ENCODE measurements around the gene PRSS8. TPM values are rescaled to one million over a fixed set of nuclear protein-coding genes. Genes with fewer than 3 reads are reported as not detected.
"Not testable (repeated sequence)": the region's sequence is repeated elsewhere in the genome, so short reads cannot be mapped to it uniquely, and the experiment has no call there.

The PRSS8 gene
- total RNA-seq: not detected
- long read RNA-seq: 0 reads

DNA sequence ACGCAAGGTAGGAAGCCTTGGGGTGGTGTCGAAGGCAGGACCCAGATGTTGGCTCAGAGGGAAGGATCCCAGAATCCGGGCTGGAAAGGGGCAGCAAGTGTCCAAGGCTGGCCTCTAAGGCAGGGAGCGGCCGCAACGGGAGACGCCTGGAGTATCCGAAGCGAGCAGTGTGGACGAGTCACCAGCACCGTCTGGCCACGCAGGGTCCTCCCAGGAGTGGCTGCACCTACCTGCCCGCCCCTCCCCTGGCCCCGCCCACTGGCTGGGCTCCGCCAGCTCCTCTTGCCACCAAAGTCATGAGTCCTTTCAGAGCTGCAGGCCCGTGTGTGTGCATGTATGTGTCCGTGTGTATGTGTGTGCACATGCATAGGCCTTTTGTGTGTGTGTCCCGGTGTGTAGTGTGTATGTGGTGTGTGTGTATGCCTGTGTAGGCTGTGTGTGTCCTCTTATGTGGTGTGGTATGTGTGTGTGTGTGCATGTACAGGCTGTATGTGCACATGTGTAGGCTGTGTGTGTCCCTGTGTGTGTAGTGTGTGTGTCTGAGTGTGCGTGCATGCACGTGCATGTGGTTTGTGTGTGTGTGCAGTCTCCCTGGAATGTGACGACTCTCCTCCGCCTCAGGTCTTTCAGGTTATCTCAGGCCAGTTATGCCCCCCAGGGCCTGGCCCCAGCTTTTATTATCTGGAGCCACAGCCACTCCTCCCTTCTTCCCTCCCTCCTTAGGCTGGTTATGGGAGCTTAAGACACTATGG is at the start of gene PRSS8:
TSS of gene PRSS8 (minus strand) at position 193 of the 752 bp plus-strand sequence. CDS start 229 bp downstream, outside the sequence.
- DNase-seq (ENCODE audit: low spot score): no peak
- intact Hi-C loops (cut with DNase I): no loop called here

DNA sequence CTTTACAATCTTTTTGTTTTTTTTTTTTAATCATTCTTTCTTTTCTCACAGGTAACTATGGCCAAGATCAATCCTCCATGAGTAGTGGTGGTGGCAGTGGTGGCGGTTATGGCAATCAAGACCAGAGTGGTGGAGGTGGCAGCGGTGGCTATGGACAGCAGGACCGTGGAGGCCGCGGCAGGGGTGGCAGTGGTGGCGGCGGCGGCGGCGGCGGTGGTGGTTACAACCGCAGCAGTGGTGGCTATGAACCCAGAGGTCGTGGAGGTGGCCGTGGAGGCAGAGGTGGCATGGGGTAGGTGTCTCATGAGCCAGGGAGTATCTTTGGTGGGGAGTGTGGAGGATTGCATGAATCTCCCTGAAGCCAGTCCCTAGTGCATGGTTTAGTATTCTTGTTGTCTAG is 49.4 kb upstream of the PRSS8 start:
- DNase-seq (ENCODE audit: low spot score): no peak
- intact Hi-C loops (cut with DNase I): loop anchor here (5.0 to 10.0 kb wide), 3 partner anchors 70 to 257 kb away; partner anchors contain the start of genes KAT8 and ZNF843

DNA sequence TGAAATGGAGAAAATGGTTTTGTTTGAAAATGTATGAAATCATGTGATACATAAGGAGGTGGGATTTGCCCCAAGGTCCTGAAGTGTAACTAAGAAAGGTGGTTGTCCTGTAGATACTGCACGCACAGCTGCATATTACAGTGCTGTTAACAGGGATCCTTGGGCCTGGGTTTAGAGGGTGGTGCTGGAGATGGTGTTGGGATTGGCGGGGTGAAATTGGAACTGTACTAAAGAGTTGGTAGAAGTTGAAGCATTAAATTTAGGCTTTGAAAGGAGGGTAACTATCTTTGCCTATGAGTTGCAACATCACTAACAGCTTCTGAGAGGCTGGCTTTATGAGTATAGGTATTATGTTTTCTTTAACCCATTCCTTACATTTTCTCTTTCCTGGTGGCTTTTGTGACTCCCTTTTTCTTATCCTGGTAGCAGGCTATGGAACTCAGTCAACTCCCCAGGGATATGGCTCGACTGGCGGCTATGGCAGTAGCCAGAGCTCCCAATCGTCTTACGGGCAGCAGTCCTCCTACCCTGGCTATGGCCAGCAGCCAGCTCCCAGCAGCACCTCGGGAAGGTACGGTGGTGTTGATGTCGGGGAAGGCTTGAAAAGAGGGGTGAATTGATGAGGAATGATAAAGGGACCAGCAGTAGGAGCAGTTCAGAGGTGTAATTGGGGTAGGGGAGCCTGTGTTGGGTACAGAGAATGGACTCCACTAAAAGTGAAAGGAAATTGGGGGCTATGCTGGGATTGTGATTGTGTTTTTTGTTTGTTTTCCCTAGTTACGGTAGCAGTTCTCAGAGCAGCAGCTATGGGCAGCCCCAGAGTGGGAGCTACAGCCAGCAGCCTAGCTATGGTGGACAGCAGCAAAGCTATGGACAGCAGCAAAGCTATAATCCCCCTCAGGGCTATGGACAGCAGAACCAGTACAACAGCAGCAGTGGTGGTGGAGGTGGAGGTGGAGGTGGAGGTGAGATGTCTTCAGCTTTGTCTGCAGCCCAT is 48.2 kb upstream of the PRSS8 start:
- intact Hi-C loops (cut with DNase I): loop anchor here (5.0 to 10.0 kb wide), 3 partner anchors 69 to 259 kb away; partner anchors contain the start of genes KAT8 and ZNF843

DNA sequence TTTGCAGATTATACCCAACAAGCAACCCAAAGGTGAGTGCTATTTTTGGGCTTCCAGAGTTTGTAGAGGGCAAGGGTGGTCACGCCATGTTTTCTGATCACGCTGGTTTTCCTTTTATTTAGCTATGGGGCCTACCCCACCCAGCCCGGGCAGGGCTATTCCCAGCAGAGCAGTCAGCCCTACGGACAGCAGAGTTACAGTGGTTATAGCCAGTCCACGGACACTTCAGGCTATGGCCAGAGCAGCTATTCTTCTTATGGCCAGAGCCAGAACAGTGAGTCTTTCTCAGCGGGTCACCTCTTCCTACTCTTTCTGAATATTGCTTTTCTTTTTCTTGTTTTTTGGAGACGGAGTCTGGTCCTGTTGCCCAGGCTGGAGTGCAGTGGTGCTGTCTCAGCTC is 46.9 kb upstream of the PRSS8 start:
- DNase-seq (ENCODE audit: low spot score): no peak
- intact Hi-C loops (cut with DNase I): loop anchor here (5.0 to 10.0 kb wide), 3 partner anchors 68 to 260 kb away; partner anchors contain the start of genes KAT8 and ZNF843

More for the DNA sequence above, 48.2 kb upstream of the PRSS8 start:
- DNase-seq (ENCODE audit: low spot score): no peak

DNA sequence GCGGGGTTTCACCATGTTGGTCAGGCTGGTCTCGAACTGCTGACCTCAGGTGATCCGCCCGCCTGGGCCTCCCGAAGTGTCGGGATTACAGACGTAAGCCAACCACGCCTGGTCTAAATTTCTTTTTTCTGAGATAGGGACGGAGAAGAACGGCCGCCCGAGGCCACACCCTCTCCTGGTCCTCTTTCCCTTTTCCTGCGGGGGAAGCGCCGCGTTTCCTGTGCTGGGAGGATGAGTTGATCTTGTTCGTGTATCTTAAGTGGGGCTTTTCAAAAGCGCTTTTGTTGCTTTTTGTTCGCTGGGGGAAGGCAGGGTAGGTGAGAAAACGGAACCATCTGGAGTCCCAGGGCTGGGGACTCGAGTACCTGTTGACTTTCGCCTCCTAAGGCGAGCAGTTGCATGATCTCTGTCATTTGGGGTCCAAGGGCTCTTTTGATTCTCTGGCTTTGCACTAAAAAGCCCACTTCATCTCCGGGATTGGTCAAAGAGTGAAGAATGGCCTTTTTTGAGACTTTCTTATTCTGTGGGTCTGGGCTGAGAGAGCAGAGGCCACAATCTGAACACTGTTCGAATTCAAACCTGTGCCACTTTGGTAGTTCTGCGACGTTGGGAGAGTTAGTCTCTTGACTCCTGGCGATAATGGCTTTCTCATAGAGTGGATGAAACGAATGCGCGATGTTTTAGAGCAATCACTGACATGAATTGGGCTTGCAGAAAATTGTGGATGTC is 45.7 kb upstream of the PRSS8 start:
- DNase-seq (ENCODE audit: low spot score): no peak
- intact Hi-C loops (cut with DNase I): loop anchor here (2.0 to 10.0 kb wide), 4 partner anchors 38 to 261 kb away; partner anchors contain the start of genes KAT8 and ZNF843

DNA sequence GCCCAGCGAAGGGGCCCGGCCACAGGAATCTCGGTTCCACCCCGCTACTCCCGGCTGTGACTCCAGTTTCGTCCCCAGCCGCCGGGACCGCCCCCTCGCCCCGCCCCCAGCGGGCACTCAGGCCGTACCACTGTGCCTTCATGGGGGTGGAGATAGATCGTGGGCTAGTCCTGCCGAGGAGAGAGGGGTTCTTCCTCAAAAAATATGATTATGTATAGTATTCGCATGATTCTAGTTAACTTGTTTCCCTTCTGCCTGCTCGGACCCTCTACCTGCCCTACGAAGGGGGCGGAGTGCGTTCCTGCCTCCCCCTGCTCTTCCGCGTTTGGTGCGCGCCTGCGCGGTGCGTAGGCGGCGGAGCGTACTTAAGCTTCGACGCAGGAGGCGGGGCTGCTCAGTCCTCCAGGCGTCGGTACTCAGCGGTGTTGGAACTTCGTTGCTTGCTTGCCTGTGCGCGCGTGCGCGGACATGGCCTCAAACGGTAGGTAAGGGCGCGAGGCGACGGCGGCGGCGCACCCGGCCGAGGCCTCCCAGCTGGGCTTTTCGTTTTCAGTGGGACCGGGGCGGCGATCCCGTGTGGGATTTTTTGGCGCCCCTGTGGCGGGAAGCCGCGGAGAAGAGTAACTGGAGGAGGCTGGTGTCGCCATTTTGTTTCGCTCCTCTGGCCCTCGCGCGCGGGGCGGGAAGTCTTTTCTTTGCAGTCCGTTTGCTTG is 44.4 kb upstream of the PRSS8 start, which contains the start of gene FUS:
TSS of gene FUS (plus strand) at position 393 of the 713 bp plus-strand sequence. CDS start at position 469, 76 bp downstream.
- intact Hi-C loops (cut with DNase I): loop anchor here (2.0 to 10.0 kb wide), 4 partner anchors 37 to 262 kb away; partner anchors contain the start of genes KAT8 and ZNF843
- DNase-seq (ENCODE audit: low spot score): peak; percentile 98

DNA sequence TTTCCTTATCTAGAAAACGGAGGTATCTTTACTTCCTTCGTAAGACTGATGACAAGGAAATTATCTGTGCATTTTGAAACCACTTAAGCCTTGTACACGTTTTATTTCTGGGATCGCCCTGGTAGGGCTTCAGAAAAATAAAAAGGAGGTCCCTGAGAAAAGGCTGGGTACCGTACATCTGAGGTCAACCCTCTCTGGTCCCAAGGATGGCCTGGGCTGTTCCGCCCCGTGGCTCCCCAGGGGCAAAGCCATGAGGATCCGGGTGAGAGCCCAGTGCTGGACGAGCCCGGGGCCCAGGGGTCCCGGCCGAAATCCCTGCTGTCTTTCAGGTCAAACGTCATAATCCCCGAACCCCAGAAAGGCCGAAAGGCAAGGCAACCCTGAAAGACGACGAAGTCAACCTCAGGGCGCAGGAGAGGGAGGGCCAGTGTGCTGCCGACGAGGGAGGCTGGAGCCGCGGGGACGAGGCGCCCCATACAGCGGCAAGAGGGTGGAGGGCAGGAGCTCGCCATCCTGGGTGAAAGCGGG is 43.8 kb upstream of the PRSS8 start:
- DNase-seq (ENCODE audit: low spot score): peak; percentile 74
- intact Hi-C loops (cut with DNase I): no loop called here

DNA sequence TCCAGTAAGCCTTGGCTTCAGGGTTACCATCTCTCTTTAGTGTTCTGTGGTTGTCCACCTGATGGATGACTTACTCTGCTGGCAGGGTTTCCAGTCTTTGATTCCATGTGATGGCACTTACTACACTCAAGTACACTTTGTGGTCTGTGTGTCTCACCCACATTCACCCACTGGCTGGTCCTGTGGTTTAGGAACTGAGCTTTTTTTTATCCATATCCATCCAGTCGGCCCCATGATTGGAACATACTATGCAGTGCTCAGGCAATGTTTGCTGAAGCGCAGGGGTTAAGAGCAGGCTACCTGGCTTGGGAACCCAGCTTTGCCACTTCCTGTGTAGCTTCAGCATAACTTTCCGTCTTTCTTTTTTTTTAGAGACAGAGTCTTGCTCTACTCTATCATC is 41.6 kb upstream of the PRSS8 start:
- intact Hi-C loops (cut with DNase I): no loop called here
- peak; percentile 43 for DNase-seq (ENCODE audit: low spot score)

DNA sequence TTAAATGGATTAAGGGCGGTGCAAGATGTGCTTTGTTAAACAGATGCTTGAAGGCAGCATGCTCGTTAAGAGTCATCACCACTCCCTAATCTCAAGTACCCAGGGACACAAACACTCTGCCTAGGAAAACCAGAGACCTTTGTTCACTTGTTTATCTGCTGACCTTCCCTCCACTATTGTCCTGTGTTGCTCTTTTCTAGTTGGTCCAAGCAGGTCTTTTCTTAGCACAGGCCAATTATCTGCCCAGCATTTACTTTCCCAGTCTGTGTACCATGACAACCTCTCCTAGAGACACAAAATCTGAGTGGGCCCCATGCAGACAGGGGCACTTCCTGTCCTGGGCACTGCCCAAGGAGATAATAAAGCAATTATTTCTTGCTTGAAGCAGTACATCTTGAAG is 34.5 kb upstream of the PRSS8 start:
- intact Hi-C loops (cut with DNase I); DNase-seq (ENCODE audit: low spot score): not testable (repeated sequence)

DNA sequence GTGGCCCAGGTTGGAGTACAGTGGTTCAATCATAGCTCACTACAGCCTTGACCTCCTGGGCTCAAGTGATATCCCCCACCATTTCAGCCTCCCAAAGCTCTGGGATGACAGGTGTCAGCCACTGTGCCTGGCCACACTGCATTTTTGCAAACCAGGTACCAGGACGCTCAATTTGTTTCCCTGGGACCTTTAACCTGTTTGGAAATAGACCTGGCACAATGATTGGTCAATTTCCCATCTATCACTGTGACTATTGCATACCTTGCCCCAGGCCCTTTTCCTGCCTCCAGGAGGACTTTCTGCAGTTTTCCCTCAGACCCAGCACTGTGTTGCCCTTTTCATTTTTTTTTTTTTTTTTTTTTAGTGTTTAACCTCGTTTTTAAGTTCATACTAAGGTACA is 33.3 kb upstream of the PRSS8 start:
- intact Hi-C loops (cut with DNase I): no loop called here
- DNase-seq (ENCODE audit: low spot score): no peak

DNA sequence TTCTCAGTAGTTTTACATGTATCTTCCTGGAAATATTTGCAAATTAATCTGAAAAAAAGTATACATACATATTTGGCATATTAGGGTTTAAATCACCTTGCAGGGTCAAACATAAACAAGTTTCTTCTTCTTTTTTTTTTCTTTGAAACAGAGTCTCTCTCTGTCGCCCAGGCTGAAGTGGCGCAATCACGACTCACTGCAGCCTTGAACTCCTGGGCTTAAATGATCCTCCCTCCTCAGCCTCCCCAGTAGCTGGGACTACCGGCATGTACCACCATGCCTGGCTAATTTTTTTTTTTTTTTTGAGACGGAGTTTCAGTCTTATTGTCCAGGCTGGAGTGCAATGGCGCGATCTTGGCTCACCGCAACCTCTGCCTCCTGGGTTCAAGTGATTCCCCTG is 31.8 kb upstream of the PRSS8 start:
- no peak for DNase-seq (ENCODE audit: low spot score)
- intact Hi-C loops (cut with DNase I): no loop called here

DNA sequence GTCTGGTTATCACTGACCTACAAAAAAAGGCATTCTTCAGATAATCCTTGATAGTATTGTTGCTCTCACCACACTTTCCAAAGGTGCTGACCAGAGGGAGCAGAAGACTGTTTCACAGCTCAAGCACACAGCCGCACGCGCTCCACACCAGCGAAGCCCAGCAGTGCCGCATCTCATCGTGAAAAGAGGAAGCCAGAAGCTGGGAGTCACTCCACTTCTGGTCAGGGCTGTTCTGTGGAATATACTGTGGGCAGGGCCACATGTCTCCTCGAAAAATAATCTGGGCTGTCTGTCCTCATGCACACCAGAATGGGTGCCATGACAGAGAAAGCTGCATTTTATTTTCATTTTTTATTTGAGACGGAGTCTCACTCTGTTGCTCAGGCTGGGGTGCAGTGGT is 21.6 kb upstream of the PRSS8 start:
- no peak for DNase-seq (ENCODE audit: low spot score)
- intact Hi-C loops (cut with DNase I): no loop called here

DNA sequence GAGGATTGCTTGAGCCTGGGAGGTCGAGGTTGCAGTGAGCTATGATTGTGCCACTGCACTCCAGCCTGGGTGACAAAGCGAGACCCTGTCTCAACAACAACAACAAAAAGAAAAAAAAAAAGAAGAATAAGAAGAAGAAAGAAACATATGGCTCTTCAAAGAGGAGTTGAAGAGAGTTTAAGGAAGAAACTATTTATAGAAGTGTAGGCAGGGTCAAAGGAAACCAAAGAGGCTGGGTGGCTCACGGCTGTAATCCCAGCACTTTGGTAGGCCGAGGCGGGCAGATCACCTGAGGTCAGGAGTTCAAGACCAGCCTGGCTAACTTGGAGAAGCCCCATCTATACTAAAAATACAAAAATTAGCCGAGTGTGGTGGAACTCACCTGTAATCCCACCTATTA is 15.4 kb upstream of the PRSS8 start:
- intact Hi-C loops (cut with DNase I); DNase-seq (ENCODE audit: low spot score): not testable (repeated sequence)

DNA sequence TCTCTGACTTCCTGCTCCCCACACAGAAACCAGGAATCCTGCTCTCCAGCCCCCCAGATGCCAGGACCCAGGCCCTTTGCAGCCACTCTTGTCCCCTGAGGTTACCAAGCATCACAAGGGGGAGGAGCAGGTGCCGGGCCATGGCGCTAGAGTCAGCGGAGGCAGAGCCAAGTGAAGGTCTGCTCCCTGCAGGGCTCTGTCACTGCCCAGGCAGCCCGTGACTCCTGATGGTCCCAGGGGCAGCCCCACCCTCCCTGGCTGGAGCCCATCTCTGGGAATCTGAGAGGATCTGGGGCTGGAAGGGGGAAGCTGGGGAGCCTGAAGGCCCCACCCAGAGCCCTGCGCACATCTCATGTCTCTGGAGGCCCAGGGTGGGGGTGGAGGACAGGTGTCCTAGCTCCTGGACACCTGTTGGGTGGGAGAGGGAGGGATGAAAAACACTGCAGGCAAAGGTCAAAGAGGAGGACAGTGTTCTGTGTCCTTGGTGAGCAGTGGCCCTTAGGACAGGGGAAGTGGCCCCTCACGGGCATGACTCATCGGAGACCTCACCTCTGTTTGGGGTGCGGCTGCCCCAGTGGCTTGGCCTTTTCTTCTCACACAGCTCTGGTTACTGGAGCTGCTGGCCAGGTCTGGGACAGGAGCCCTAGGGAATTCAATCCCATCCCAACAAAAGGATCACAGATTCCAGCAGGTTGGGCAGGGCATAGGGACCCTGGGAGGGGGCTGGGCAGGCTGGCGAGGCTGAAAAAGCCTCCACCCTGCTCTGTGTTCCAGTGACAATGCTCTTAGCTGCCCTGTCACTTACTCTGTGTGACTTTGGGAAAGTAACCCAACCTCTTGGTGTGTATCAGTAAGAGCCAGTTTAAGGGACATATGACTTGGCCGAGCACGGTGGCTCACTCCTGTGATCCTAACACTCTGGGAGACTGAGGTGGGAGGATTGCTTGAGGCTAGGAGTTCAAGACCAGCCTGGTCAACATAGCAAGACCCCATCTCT is 14.7 kb upstream of the PRSS8 start, which contains the start of gene PRSS36:
TSS of gene PRSS36 (minus strand) at position 173 of the 997 bp plus-strand sequence. CDS start at position 142, 31 bp downstream.
- intact Hi-C loops (cut with DNase I): no loop called here
- no peak for DNase-seq (ENCODE audit: low spot score)

DNA sequence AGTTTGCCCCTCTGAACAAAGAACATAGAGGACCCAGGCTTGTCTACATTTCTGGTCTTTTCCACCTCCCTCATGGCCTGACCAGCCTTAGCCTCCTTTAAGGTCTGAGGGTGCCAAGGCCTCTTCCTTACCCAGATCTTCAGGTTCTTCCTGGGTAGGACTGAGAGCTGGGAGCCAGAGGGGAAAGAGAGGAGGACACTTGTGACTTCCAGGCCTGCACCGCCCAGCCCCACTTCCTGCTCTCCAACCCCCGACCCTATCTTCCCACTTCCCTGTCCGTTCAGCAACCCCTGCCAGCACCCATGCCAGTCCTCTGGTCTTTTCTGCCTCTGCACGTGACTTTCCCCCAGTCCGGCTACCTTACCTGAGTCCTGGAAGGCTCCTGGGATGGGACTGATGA is 13.8 kb upstream of the PRSS8 start:
- no peak for DNase-seq (ENCODE audit: low spot score)
- intact Hi-C loops (cut with DNase I): no loop called here

DNA sequence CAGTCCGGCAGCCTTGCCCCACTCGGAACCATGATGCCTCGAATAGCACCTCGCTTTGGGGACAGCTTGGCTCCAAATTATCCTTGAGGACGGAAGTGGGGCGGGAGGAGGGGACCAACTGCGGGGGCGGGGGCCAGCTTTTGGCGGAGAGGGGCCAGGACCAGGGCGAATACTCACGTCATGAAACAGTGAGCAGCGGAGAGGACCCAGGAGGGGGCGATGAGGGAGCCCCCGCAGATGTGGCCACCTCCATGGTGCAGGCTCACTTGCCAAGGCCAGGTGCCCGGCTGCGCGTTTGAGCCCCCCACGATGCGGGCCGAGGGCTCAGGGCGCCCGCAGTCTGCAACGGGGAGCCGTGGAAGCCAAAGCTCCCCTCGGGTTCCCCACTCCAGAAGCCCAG is 13.4 kb upstream of the PRSS8 start:
- DNase-seq (ENCODE audit: low spot score): no peak
- intact Hi-C loops (cut with DNase I): no loop called here

DNA sequence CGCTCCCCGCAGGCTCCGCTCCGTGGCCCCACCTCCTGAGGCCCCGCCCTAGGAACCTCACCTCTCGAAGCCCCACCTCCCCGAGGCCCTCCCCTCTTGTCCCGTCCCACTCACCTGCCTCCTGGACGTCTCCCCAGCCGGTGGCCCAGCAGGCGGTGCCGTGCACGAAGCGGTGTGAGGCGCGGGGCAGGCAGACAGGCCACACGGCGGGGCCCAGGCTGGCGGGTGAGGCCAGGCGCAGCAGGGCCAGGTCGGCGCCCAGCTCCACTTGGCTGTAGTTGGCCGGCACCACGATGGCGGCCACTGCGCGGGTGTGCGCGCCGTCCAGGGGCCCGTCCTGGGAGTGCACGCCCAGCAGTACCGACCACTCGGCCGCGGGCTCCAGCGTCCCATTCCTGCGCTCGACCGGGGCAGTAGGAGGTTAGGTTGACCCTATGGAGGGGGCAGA is 12.8 kb upstream of the PRSS8 start:
- DNase-seq (ENCODE audit: low spot score): no peak
- intact Hi-C loops (cut with DNase I): no loop called here

All from cardiac septum (tissue), 1 donor.